Uterus (tissue), 2 donors: ENCODE results near the gene TALDO1.

Experiments used
- CTCF ChIP-seq, 4 experiments: fragments of 200-600 bp in 2 of 4; fragments of 450-650 bp in 2 of 4; sonication (generic) in 2 of 4; IDR thresholded peaks; one replicate each; pipeline ENCODE4 v1.5.1; 2016 to 2019; ENCODE audit warnings: antibody characterized with exemption in 4 of 4, mild to moderate bottlenecking in 2 of 4, moderate library complexity in 1 of 4
- POLR2A ChIP-seq, 2 donors: fragments of 450-650 bp; IDR thresholded peaks; one replicate each; pipeline ENCODE4 v1.6.1; 2016; ENCODE audit warnings: antibody characterized with exemption in 2 of 2, mild to moderate bottlenecking in 1 of 2, moderate library complexity in 1 of 2

GRCh38 chr11:791658-792534 lies 44.6 kb downstream of the TALDO1 start:
- TF ChIP-seq CTCF (IDR thresholded peaks at IDR 0.05) (no peak), POLR2A (IDR thresholded peaks at IDR 0.05) (no peak)
